Measurements from ENCODE around the gene TTC13. TPM values are rescaled to one million over a fixed set of nuclear protein-coding genes. Genes with fewer than 3 reads are reported as not detected.

Gene TTC13
- total RNA-seq, 1 experiment from 2014 or later: 12.3 TPM

DNA sequence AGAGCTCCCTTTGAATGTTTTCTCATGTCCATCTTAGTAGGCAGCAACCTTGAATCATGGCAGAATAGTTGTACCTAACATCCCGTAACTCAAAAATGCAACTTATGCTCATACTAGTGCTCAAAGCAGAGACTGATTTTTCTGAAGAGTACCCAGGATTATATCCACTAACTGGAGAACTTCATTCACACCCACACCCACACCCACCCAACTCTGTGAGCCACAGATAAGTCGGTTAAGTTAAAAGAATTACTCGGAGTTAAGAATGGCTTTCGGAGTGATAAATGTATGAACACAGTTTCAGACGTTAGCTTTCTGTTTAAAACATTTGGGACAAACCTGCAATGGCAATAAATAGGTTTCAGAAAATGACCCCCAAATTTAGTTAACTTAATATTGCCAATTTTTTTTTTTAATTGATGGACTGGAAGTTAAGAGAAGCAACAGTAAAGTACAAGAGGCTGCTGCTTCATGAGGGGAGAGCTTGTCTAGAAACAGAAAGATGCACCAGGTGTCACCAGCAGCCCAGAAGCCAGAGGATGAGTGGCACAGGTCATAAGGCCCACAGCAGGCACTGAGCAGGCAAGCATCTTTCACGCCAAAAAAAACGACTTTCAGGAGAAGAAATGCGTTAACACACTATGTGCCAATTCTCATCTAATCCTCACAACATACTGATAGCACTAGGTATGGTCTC lies 61.9 kb downstream of the TTC13 start:
- ChIA-PET RAD21 (ENCODE audit: low non-redundant PET in 1 of 2, low total read pairs in 2 of 2, uncharacterized antibody in 2 of 2, unreplicated experiment in 2 of 2) (no interaction called here), CTCF (no interaction called here), POLR2A (no interaction called here)
- Histone ChIP-seq H3K9me2 (ENCODE audit: insufficient read depth) (no peaks in the 10 kb centered on the region), H2AFZ (ENCODE audit: low read depth, low read length, poor library complexity, severe bottlenecking) (no peak overlapping the region), H3K36me3 (ENCODE audit: control insufficient read depth in 1 of 2, insufficient read depth in 2 of 2, low read length in 2 of 2) (peaks cover 0 to 3% of the 10 kb centered on the region in 2 experiments; a peak in 2 of 4 replicates), H3K27ac (ENCODE audit: low read depth, low read length) (no peak overlapping the region), H3K27me3 (ENCODE audit: insufficient read depth, low read length) (no peaks in the 10 kb centered on the region), H3K9me3 (ENCODE audit: control insufficient read depth in 1 of 2, insufficient read depth in 1 of 2, low read depth in 1 of 2, low read length in 2 of 2) (no peaks in the 10 kb centered on the region), H3K4me1 (ENCODE audit: control insufficient read depth in 1 of 2, insufficient read depth in 2 of 2, low read length in 2 of 2) (peaks cover 0 to 6% of the 10 kb centered on the region in 2 experiments; a peak in 1 of 4 replicates), H3K4me3 (replicated peaks in 1 of 2; ENCODE audit: low read depth in 1 of 2, low read length in 2 of 2) (no peak overlapping the region), H4K20me1 (ENCODE audit: insufficient read depth) (no peaks in the 10 kb centered on the region), H3K4me2 (ENCODE audit: low read length) (no peak overlapping the region), H3K79me2 (ENCODE audit: insufficient read depth, low read length) (no peaks in the 10 kb centered on the region), H3K9ac (ENCODE audit: low read length) (no peak overlapping the region)
- TF ChIP-seq EZH2 (IDR thresholded peaks at IDR 0.05) (no peak), FOSL1 (IDR thresholded peaks at IDR 0.05; ENCODE audit: low read depth) (no peak), POLR2AphosphoS5 (IDR thresholded peaks at IDR 0.05; ENCODE audit: low read depth, low read length) (no peak), CEBPB (IDR thresholded peaks at IDR 0.05; ENCODE audit: low read depth) (no peak), YY1 (IDR thresholded peaks at IDR 0.05; ENCODE audit: extremely low read depth, insufficient replicate concordance, low read depth, low read length) (no peak), POLR2A (IDR thresholded peaks at IDR 0.05; ENCODE audit: borderline replicate concordance, extremely low read depth, insufficient read depth, insufficient read length) (no peak), ZNF274 (IDR thresholded peaks at IDR 0.05; ENCODE audit: low read depth, low read length) (no peak), ELF1 (IDR thresholded peaks at IDR 0.05; ENCODE audit: borderline replicate concordance, low read depth) (no peak), EGR1 (IDR thresholded peaks at IDR 0.05; ENCODE audit: low read depth) (no peak), JUND (IDR thresholded peaks at IDR 0.05) (no peak), TCF7L2 (IDR thresholded peaks at IDR 0.05; ENCODE audit: borderline replicate concordance, extremely low read depth, insufficient read depth, insufficient read length) (no peak), SRF (IDR thresholded peaks at IDR 0.05; ENCODE audit: low read depth) (no peak), RAD21 (IDR thresholded peaks at IDR 0.05; ENCODE audit: low read depth) (no peak), CBX3 (IDR thresholded peaks at IDR 0.05; ENCODE audit: low read depth) (no peak)
- TF ChIP-seq, protein P1, sequence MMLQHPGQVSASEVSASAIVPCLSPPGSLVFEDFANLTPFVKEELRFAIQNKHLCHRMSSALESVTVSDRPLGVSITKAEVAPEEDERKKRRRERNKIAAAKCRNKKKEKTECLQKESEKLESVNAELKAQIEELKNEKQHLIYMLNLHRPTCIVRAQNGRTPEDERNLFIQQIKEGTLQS (IDR thresholded peaks at IDR 0.05): no peak
- peak; percentile 32 for ATAC-seq
- no TSS peak for BruUV-seq (replicated peaks)
- intact Hi-C loops (cut with micrococcal nuclease): loop anchor here (1.0 to 5.0 kb wide), 3 partner anchors 119 to 295 kb away; no protein-coding TSS in a partner anchor
- DNase-seq (ENCODE audit: low read depth, low spot score): no peak
